ENCODE data around the gene LCN1.

LCN1 gene

GRCh38 chr9:135551031-135551430 lies 29.8 kb downstream of the LCN1 start:
- no CpG with 5 or more reads among the region's 14 CpGs for WGBS (ENCODE audit: extremely low coverage, insufficient coverage, insufficient read length)

GRCh38 chr9:135551456-135551855 lies 30.2 kb downstream of the LCN1 start:
- H3K4me2 ChIP-seq (ENCODE audit: low read length), result no peak overlapping the region
- no peak overlapping the region for H2BK5ac ChIP-seq (ENCODE audit: low read depth, low read length, poor library complexity)
- no peaks in the 10 kb centered on the region for H3K4me1 ChIP-seq (ENCODE audit: control insufficient read depth in 1 of 2, insufficient read depth in 2 of 2, low read length in 2 of 2)
- no peak overlapping the region for H3K23ac ChIP-seq (ENCODE audit: low read length)
- no peaks in the 10 kb centered on the region for H3K36me3 ChIP-seq (ENCODE audit: control insufficient read depth in 1 of 2, insufficient read depth in 2 of 2, low read length in 2 of 2)
- no peaks in the 10 kb centered on the region for H3K27me3 ChIP-seq (ENCODE audit: insufficient read depth, low read length)
- no peak overlapping the region for H4K91ac ChIP-seq (ENCODE audit: low read depth, low read length)
- no peak overlapping the region for H3K4me3 ChIP-seq (ENCODE audit: low read depth, low read length)
- no peaks in the 10 kb centered on the region for H3K79me1 ChIP-seq (ENCODE audit: low read length)
- no peak overlapping the region for H3K4ac ChIP-seq (ENCODE audit: low read depth, low read length)
- DNase-seq, result no peak
- H4K12ac ChIP-seq (ENCODE audit: low read depth, low read length), result no peak overlapping the region
- H3K14ac ChIP-seq (ENCODE audit: low read length), result no peak overlapping the region
- H2AFZ ChIP-seq (ENCODE audit: insufficient read depth, low read length, poor library complexity), result no peak overlapping the region
- H3K79me2 ChIP-seq (ENCODE audit: control insufficient read depth, insufficient read depth, low read length, poor library complexity), result no peaks in the 10 kb centered on the region
- no peak overlapping the region for H2AK5ac ChIP-seq (ENCODE audit: low read length)
- no peak overlapping the region for H3K18ac ChIP-seq (ENCODE audit: low read length)
- no peak overlapping the region for H2BK120ac ChIP-seq (ENCODE audit: insufficient read depth, low read length, poor library complexity)
- no peak overlapping the region for H4K8ac ChIP-seq (ENCODE audit: low read depth, low read length)
- no peak overlapping the region for H3K9ac ChIP-seq (ENCODE audit: low read length)
- no peak overlapping the region for H3K27ac ChIP-seq (ENCODE audit: low read depth, low read length)
- peaks cover 3% of the 10 kb centered on the region for H3K9me3 ChIP-seq (ENCODE audit: insufficient read depth, low read depth, low read length)
- WGBS (ENCODE audit: extremely low coverage, insufficient coverage, insufficient read length), result no CpG with 5 or more reads among the region's 13 CpGs
- no peak overlapping the region for H2BK12ac ChIP-seq (ENCODE audit: low read length)

More at GRCh38 chr9:135551031-135551430, 29.8 kb downstream of the LCN1 start:
- Histone ChIP-seq H3K4ac (ENCODE audit: low read depth, low read length) (no peak overlapping the region), H3K36me3 (ENCODE audit: control insufficient read depth in 1 of 2, insufficient read depth in 2 of 2, low read length in 2 of 2) (no peaks in the 10 kb centered on the region), H3K18ac (ENCODE audit: low read length) (no peak overlapping the region), H2BK120ac (ENCODE audit: insufficient read depth, low read length, poor library complexity) (no peak overlapping the region), H3K23ac (ENCODE audit: low read length) (no peak overlapping the region), H4K8ac (ENCODE audit: low read depth, low read length) (no peak overlapping the region), H3K79me2 (ENCODE audit: control insufficient read depth, insufficient read depth, low read length, poor library complexity) (no peaks in the 10 kb centered on the region), H3K4me1 (ENCODE audit: control insufficient read depth in 1 of 2, insufficient read depth in 2 of 2, low read length in 2 of 2) (no peaks in the 10 kb centered on the region), H2AFZ (ENCODE audit: insufficient read depth, low read length, poor library complexity) (no peak overlapping the region), H3K9ac (ENCODE audit: low read length) (no peak overlapping the region), H3K4me2 (ENCODE audit: low read length) (no peak overlapping the region), H4K91ac (ENCODE audit: low read depth, low read length) (no peak overlapping the region), H3K27me3 (ENCODE audit: insufficient read depth, low read length) (no peaks in the 10 kb centered on the region), H4K12ac (ENCODE audit: low read depth, low read length) (no peak overlapping the region), H2BK5ac (ENCODE audit: low read depth, low read length, poor library complexity) (no peak overlapping the region), H3K27ac (ENCODE audit: low read depth, low read length) (no peak overlapping the region), H3K14ac (ENCODE audit: low read length) (no peak overlapping the region), H2AK5ac (ENCODE audit: low read length) (no peak overlapping the region), H2BK12ac (ENCODE audit: low read length) (no peak overlapping the region), H3K79me1 (ENCODE audit: low read length) (no peaks in the 10 kb centered on the region), H3K4me3 (ENCODE audit: low read depth, low read length) (no peak overlapping the region), H3K9me3 (ENCODE audit: insufficient read depth, low read depth, low read length) (peaks cover 3% of the 10 kb centered on the region)
- no peak for DNase-seq

GRCh38 chr9:135552021-135552697 lies 30.9 kb downstream of the LCN1 start:
- H3K4me1 ChIP-seq (ENCODE audit: control insufficient read depth in 1 of 2, insufficient read depth in 2 of 2, low read length in 2 of 2), result no peaks in the 10 kb centered on the region
- no peaks in the 10 kb centered on the region for H3K27me3 ChIP-seq (ENCODE audit: insufficient read depth, low read length)
- H3K14ac ChIP-seq (ENCODE audit: low read length), result peak overlapping the region; percentile 44
- peaks cover 3% of the 10 kb centered on the region for H3K9me3 ChIP-seq (ENCODE audit: insufficient read depth, low read depth, low read length)
- peak overlapping the region; percentile 29 for H2BK12ac ChIP-seq (ENCODE audit: low read length)
- peak overlapping the region; percentile 64 for H2AK5ac ChIP-seq (ENCODE audit: low read length)
- DNase-seq, result no peak
- no peak overlapping the region for H4K12ac ChIP-seq (ENCODE audit: low read depth, low read length)
- no peak overlapping the region for H3K4me2 ChIP-seq (ENCODE audit: low read length)
- WGBS (ENCODE audit: extremely low coverage, insufficient coverage, insufficient read length), result no CpG with 5 or more reads among the region's 18 CpGs
- no peak overlapping the region for H2BK5ac ChIP-seq (ENCODE audit: low read depth, low read length, poor library complexity)
- no peak overlapping the region for H3K9ac ChIP-seq (ENCODE audit: low read length)
- no peak overlapping the region for H2AFZ ChIP-seq (ENCODE audit: insufficient read depth, low read length, poor library complexity)
- no peaks in the 10 kb centered on the region for H3K79me1 ChIP-seq (ENCODE audit: low read length)
- no peak overlapping the region for H3K23ac ChIP-seq (ENCODE audit: low read length)
- peak overlapping the region; percentile 37 for H4K91ac ChIP-seq (ENCODE audit: low read depth, low read length)
- H3K79me2 ChIP-seq (ENCODE audit: control insufficient read depth, insufficient read depth, low read length, poor library complexity), result no peaks in the 10 kb centered on the region
- H3K4me3 ChIP-seq (ENCODE audit: low read depth, low read length), result no peak overlapping the region
- H2BK120ac ChIP-seq (ENCODE audit: insufficient read depth, low read length, poor library complexity), result no peak overlapping the region
- no peak overlapping the region for H3K27ac ChIP-seq (ENCODE audit: low read depth, low read length)
- H3K4ac ChIP-seq (ENCODE audit: low read depth, low read length), result no peak overlapping the region
- H3K36me3 ChIP-seq (ENCODE audit: control insufficient read depth in 1 of 2, insufficient read depth in 2 of 2, low read length in 2 of 2), result no peaks in the 10 kb centered on the region
- H4K8ac ChIP-seq (ENCODE audit: low read depth, low read length), result no peak overlapping the region
- no peak overlapping the region for H3K18ac ChIP-seq (ENCODE audit: low read length)

- no CpG with 5 or more reads among the region's 19 CpGs for WGBS (ENCODE audit: extremely low coverage, insufficient coverage, insufficient read length)
- Histone ChIP-seq H3K14ac (ENCODE audit: low read length) (peak overlapping the region; percentile 44), H3K9me3 (ENCODE audit: insufficient read depth, low read depth, low read length) (peaks cover 3% of the 10 kb centered on the region), H3K79me1 (ENCODE audit: low read length) (no peaks in the 10 kb centered on the region), H3K9ac (ENCODE audit: low read length) (no peak overlapping the region), H2BK12ac (ENCODE audit: low read length) (no peak overlapping the region), H2BK5ac (ENCODE audit: low read depth, low read length, poor library complexity) (no peak overlapping the region), H2BK120ac (ENCODE audit: insufficient read depth, low read length, poor library complexity) (no peak overlapping the region), H3K79me2 (ENCODE audit: control insufficient read depth, insufficient read depth, low read length, poor library complexity) (no peaks in the 10 kb centered on the region), H3K23ac (ENCODE audit: low read length) (no peak overlapping the region), H3K27me3 (ENCODE audit: insufficient read depth, low read length) (no peaks in the 10 kb centered on the region), H3K4me2 (ENCODE audit: low read length) (no peak overlapping the region), H2AK5ac (ENCODE audit: low read length) (peak overlapping the region; percentile 64), H3K36me3 (ENCODE audit: control insufficient read depth in 1 of 2, insufficient read depth in 2 of 2, low read length in 2 of 2) (no peaks in the 10 kb centered on the region), H3K27ac (ENCODE audit: low read depth, low read length) (no peak overlapping the region), H4K12ac (ENCODE audit: low read depth, low read length) (no peak overlapping the region), H3K4ac (ENCODE audit: low read depth, low read length) (no peak overlapping the region), H3K4me1 (ENCODE audit: control insufficient read depth in 1 of 2, insufficient read depth in 2 of 2, low read length in 2 of 2) (no peaks in the 10 kb centered on the region), H4K8ac (ENCODE audit: low read depth, low read length) (no peak overlapping the region), H3K4me3 (ENCODE audit: low read depth, low read length) (no peak overlapping the region), H4K91ac (ENCODE audit: low read depth, low read length) (no peak overlapping the region), H2AFZ (ENCODE audit: insufficient read depth, low read length, poor library complexity) (no peak overlapping the region), H3K18ac (ENCODE audit: low read length) (no peak overlapping the region)
- no peak for DNase-seq
Observed at GRCh38 chr9:135552698-135553171, 31.5 kb downstream of the LCN1 start.
